H1 (cell line): Measurements from ENCODE around the gene SPSB3. TPM values are rescaled to one million over a fixed set of nuclear protein-coding genes. Genes with fewer than 3 reads are reported as not detected.

ENCODE experiments used
- CBX8 ChIP-seq: fragments of 300-800, 300-1000 bp; sonication (generic); IDR thresholded peaks from 2 replicates; pipeline ENCODE4 v1.7.1; 2016; ENCODE audit warnings: low read depth, low read length, borderline replicate concordance
- CTBP2 ChIP-seq: IDR thresholded peaks from 2 replicates; pipeline ENCODE4 v1.7.0; 2011; ENCODE audit warnings: borderline replicate concordance, mild to moderate bottlenecking, moderate library complexity, mixed read lengths, low read length; ENCODE audit not compliant: insufficient read depth, insufficient read length
- PHF8 ChIP-seq: fragments of 200-600 bp; sonication (generic); conservative IDR thresholded peaks from 2 replicates; pipeline ENCODE4 v1.7.1; 2012; ENCODE audit warnings: low read depth, mild to moderate bottlenecking, inconsistent platforms, low read length, moderate library complexity
- SIN3A ChIP-seq, 2 experiments: IDR thresholded peaks in 1 of 2; conservative IDR thresholded peaks in 1 of 2; 2 replicates each; pipeline ENCODE4 v1.6.1; 2011 to 2012; ENCODE audit warnings: low read length in 2 of 2, improper control_type of control experiment in 1 of 2, low read depth in 1 of 2, mild to moderate bottlenecking in 1 of 2
- SP2 ChIP-seq: IDR thresholded peaks from 2 replicates; pipeline ENCODE4 v1.6.1; 2012; ENCODE audit warnings: mild to moderate bottlenecking, low read length, inconsistent platforms
- TCF12 ChIP-seq: IDR thresholded peaks from 2 replicates; pipeline ENCODE4 v1.6.1; 2011; ENCODE audit warnings: low read depth, mild to moderate bottlenecking, low read length
- ZNF274 ChIP-seq: IDR thresholded peaks from 2 replicates; pipeline ENCODE4 v1.7.0; 2012; ENCODE audit warnings: low read length, borderline replicate concordance; ENCODE audit errors: extremely low read depth
- polyA plus RNA-seq, 7 experiments: library from polyadenylated mRNA; depleted of rRNA in 3 of 7; stranded (reverse) in 5 of 7; unstranded in 2 of 7; fragments of >200 nt in 5 of 7; fragments of 200-250 nt in 2 of 7; gene quantifications; 1 replicate in 5 of 7; 2 replicates in 1 of 7; 4 replicates in 1 of 7; pipeline versions ENCODE4 v1.2.1 to v1.2.3, GENCODE V29; 2011 to 2013; ENCODE audit warnings: missing spikeins in 2 of 7, mixed read lengths in 2 of 7
- total RNA-seq: library from RNA; stranded (reverse); fragmentation: NEBNext Ultra II Directional; extraction: Animal tissue kit (Norgen Biotek cat#: 25700); gene quantifications from 2 replicates; pipeline ENCODE4 v1.2.1, GENCODE V29; 2021
- TF ChIP-seq, protein P1 (sequence below): IDR thresholded peaks from 2 replicates; pipeline ENCODE4 v1.6.1; 2012; ENCODE audit warnings: inconsistent platforms

Gene SPSB3
- total and polyA plus RNA-seq, 2 of the 8 experiments (the other 6 are each of a cell fraction or from before 2014, with no cell fraction given) = 22.5 to 37.8 TPM

DNA sequence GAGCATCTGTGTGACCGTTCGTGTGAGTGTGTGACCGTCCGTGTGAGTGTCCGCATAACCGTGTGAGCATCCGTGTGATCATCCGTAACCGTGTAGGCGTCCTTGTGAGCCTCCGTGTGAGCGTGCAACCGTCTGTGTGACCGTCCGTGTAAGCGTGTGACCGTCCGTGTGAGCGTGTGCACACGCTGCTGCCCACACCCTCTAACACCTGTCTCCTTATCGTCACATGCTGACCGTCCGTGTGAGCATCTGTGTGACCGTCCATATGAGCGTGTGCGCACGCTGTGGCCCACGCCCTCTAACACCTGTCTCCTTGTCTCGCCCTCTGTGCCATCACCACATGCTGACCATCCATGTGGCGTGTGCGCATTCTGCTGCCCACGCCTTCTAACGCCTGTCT lies 42.1 kb downstream of the SPSB3 start (continued):
- TF ChIP-seq, protein P1, sequence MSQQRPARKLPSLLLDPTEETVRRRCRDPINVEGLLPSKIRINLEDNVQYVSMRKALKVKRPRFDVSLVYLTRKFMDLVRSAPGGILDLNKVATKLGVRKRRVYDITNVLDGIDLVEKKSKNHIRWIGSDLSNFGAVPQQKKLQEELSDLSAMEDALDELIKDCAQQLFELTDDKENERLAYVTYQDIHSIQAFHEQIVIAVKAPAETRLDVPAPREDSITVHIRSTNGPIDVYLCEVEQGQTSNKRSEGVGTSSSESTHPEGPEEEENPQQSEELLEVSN = no peak
- no peak for TF ChIP-seq CBX8
- TF ChIP-seq CTBP2 = no peak
- no peak for TF ChIP-seq SIN3A (conservative IDR thresholded peaks at IDR 0.05 in 1 of 2, IDR thresholded peaks at IDR 0.05 in 1 of 2; ENCODE audit: low read depth in 1 of 2, low read length in 2 of 2)
- no peak for TF ChIP-seq SP2
- no peak for TF ChIP-seq PHF8
- no peak for TF ChIP-seq ZNF274
- TF ChIP-seq TCF12 = no peak
